ENCODE data around the gene SAT2. TPM values are rescaled to one million over a fixed set of nuclear protein-coding genes. Genes with fewer than 3 reads are reported as not detected.
"Not testable (repeated sequence)": the region's sequence is repeated elsewhere in the genome, so short reads cannot be mapped to it uniquely, and the experiment has no call there.

Gene SAT2
- total RNA-seq, 2 experiments from 2014 or later, result 15.9 to 22.2 TPM

DNA sequence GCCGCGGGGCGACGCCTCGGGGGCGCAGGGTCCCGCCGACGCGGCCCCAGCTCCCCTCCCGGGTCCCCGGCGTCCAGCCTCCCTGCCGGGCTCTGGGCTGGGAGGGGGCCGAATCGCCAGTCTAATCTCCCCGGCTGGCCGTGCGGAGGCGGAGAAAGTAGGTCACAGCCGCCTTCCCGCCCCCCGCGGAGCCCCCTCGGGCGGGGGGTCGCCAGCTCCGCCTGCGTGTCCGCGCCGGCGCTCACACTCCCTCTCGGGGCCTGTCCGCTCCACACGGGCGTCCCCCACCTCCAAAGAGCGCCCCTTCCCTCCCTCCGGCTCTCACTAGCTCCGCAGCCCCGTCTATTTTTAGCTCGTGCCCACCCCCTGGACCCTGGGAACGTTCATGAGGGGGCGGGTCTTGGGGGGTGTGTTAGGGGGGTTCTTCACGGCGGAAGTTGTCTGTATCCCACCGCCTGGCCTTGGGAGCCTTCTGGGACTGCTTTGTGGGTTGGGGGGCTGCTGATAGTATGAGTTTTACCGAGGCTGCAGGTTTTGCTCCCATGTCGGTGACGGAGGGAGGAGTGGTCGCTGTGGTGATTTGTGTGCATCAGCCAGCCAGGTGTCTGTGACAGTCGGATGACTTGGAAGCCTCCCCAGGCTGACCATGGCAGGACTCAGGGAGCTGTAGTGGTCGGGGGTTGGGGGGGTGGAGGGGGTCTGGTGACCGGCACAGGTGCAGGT, 24.2 kb upstream of the SAT2 start:
- Mint-ChIP-seq H3K27ac (no peak overlapping the region), H3K4me1 (peaks cover 17% of the 10 kb centered on the region), H3K36me3 (ENCODE audit: low read depth) (no peaks in the 10 kb centered on the region), H3K9me3 (ENCODE audit: low read depth) (no peaks in the 10 kb centered on the region), H3K27me3 (peaks cover 35% of the 10 kb centered on the region), H3K4me3 (no peak overlapping the region)
- POLR2A ChIA-PET, result interaction anchor here (0.7 to 1.8 kb wide), 3 partner anchors 35 to 66 kb away, joined by 4 to 8 read pairs (median 8); partner anchors contain the start of genes FXR2 and TP53
- ATAC-seq (no peak), DNase-seq (no peak)
- CTCF ChIA-PET, result interaction anchor here (0.8 to 1.3 kb wide), 3 partner anchors 19 to 339 kb away, joined by 3 to 9 read pairs (median 3); partner anchors contain the start of gene TP53
- intact Hi-C loops (cut with DNase I, micrococcal nuclease), result no loop called here

GRCh38 chr17:7651097-7651664, 23.6 kb upstream of the SAT2 start:
- no peak for ATAC-seq
- CTCF ChIA-PET, result interaction anchor here (0.6 to 1.3 kb wide), 5 partner anchors 17 to 339 kb away, joined by 3 to 9 read pairs (median 3); partner anchors contain the start of gene TP53
- intact Hi-C loops (cut with DNase I, micrococcal nuclease), result no loop called here
- no peak for DNase-seq
- Mint-ChIP-seq H3K9me3 (ENCODE audit: low read depth) (no peaks in the 10 kb centered on the region), H3K4me3 (peak overlapping the region; percentile 56), H3K27me3 (peaks cover 40% of the 10 kb centered on the region), H3K36me3 (ENCODE audit: low read depth) (no peaks in the 10 kb centered on the region), H3K27ac (no peak overlapping the region), H3K4me1 (peaks cover 17% of the 10 kb centered on the region)
- POLR2A ChIA-PET, result interaction anchor here (0.5 to 1.8 kb wide), 5 partner anchors 35 to 79 kb away, joined by 4 to 8 read pairs (median 7); partner anchors contain the start of genes FXR2 and TP53

DNA sequence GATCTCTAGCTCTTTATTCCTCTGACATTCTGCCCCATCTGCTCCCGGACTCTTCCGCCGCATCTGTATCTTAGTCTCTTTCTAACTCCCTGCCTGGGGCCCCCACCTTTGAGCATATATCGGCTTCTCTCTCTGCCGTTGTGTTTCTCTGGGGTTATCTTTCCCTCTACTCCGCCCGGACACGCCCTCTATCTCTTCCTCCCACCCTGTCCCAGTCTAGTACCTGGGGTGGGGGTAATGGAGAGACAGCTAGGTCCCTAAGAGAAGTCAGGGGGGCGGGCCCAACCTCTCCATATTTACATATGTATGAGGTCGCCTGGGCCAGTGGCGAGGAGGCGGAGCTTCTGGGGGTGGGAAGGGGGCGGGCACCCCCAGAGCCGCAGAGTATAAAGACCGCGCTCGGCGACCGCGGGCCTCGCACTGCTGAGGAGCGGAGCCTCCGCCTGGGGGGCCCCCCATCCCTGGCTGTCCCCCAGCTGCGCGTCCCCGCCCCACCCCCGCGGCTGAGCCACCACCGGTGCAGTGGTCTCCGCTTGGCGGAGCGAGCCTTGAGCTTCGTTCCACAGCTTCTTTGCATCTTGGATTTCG, 23.0 kb upstream of the SAT2 start, which contains the start of gene ATP1B2:
ATP1B2 (plus strand) TSS at position 418 of the 588 bp plus-strand sequence. CDS start 593 bp downstream, outside the sequence.
- ChIA-PET CTCF (interaction anchor here (0.6 to 1.3 kb wide), 6 partner anchors 16 to 55 kb away, joined by 3 to 9 read pairs (median 3); partner anchors contain the start of gene TP53), POLR2A (interaction anchor here (0.5 to 1.8 kb wide), 6 partner anchors 9 to 80 kb away, joined by 4 to 8 read pairs (median 6); partner anchors contain the start of genes FXR2 and TP53)
- no peak within 1 kb of the TSS for H3K27ac Mint-ChIP-seq
- H3K4me1 Mint-ChIP-seq, result peaks cover 17% of the 10 kb centered on the region
- intact Hi-C loops (cut with DNase I, micrococcal nuclease), result loop anchor here in 1 of 2 experiments (1.0 kb wide), 1 partner anchor 23 kb away; the partner anchor contains the start of gene SAT2
- DNase-seq (peak; percentile 82), ATAC-seq (peak; percentile 92)
- peak within 1 kb of the TSS; percentile 62 for H3K4me3 Mint-ChIP-seq
- no peaks in the 10 kb centered on the region for H3K9me3 Mint-ChIP-seq (ENCODE audit: low read depth)
- peaks cover 42% of the 10 kb centered on the region for H3K27me3 Mint-ChIP-seq
- H3K36me3 Mint-ChIP-seq (ENCODE audit: low read depth), result no peaks in the 10 kb centered on the region

GRCh38 chr17:7647018-7647417, 19.4 kb upstream of the SAT2 start:
- CTCF ChIA-PET, result interaction anchor here (0.6 to 1.6 kb wide), 3 partner anchors 15 to 43 kb away, joined by 3 to 5 read pairs (median 4); no protein-coding TSS in a partner anchor
- peaks cover 25% of the 10 kb centered on the region for H3K4me1 Mint-ChIP-seq
- H3K27me3 Mint-ChIP-seq, result peaks cover 29% of the 10 kb centered on the region
- H3K27ac Mint-ChIP-seq, result no peak overlapping the region
- H3K36me3 Mint-ChIP-seq (ENCODE audit: low read depth), result no peaks in the 10 kb centered on the region
- POLR2A ChIA-PET, result no interaction called here
- H3K4me3 Mint-ChIP-seq, result no peak overlapping the region
- ATAC-seq (no peak), DNase-seq (no peak)
- intact Hi-C loops (cut with DNase I, micrococcal nuclease), result no loop called here
- H3K9me3 Mint-ChIP-seq (ENCODE audit: low read depth), result no peaks in the 10 kb centered on the region

DNA sequence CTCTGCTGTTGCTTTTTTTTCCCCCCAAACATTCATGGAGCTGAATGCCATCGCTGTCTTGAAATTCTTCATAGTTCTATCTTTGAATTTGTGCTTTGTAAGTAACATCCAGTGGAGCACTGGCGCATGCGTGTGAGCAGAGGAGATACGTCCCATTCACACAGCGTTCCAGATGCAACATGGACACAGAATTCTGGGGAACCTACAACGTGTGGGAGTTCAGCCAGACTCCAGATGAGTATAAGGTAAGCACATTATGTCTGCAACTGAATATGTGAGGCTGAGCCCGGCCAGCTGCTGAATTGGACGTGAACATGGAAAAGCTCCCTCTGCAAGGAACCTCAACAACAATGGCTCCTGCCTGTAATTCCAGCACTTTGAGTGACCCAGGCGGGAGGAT, 18.8 kb upstream of the SAT2 start:
- ChIA-PET POLR2A (no interaction called here), CTCF (interaction anchor here (0.7 to 1.6 kb wide), 4 partner anchors 14 to 152 kb away, joined by 3 to 5 read pairs (median 4); no protein-coding TSS in a partner anchor)
- ATAC-seq (no peak), DNase-seq (no peak)
- Mint-ChIP-seq H3K9me3 (ENCODE audit: low read depth) (no peaks in the 10 kb centered on the region), H3K27me3 (peaks cover 26% of the 10 kb centered on the region), H3K27ac (no peak overlapping the region), H3K4me3 (no peak overlapping the region), H3K4me1 (peaks cover 23% of the 10 kb centered on the region), H3K36me3 (ENCODE audit: low read depth) (no peaks in the 10 kb centered on the region)
- intact Hi-C loops (cut with DNase I, micrococcal nuclease), result no loop called here

DNA sequence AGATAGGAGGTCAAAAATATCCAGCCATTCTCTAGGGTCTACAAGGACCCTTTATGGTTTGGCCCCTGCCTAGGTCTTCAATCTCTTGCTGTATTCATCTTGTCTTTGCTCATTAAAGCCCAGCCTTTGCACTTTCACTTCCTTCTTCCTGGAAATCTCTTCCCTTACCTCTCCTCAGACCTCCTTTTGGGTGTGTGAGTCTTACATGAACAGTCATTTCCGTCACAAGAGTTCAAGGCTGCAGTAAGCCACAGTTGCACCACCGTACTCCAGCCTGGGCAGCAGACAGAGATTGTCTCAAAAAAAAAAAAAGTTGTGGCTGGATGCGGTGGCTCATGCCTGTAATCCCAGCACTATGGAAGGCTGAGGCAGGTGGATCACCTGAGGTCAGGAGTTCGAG, 17.2 kb upstream of the SAT2 start:
- peaks cover 12% of the 10 kb centered on the region for H3K27me3 Mint-ChIP-seq
- intact Hi-C loops (cut with DNase I, micrococcal nuclease), result no loop called here
- peaks cover 10% of the 10 kb centered on the region for H3K4me1 Mint-ChIP-seq
- H3K9me3 Mint-ChIP-seq (ENCODE audit: low read depth), result no peaks in the 10 kb centered on the region
- no peaks in the 10 kb centered on the region for H3K36me3 Mint-ChIP-seq (ENCODE audit: low read depth)
- DNase-seq (peak; percentile 18), ATAC-seq (peak; percentile 79)
- POLR2A ChIA-PET, result no interaction called here
- CTCF ChIA-PET, result no interaction called here
- H3K27ac Mint-ChIP-seq, result no peak overlapping the region
- no peak overlapping the region for H3K4me3 Mint-ChIP-seq

DNA sequence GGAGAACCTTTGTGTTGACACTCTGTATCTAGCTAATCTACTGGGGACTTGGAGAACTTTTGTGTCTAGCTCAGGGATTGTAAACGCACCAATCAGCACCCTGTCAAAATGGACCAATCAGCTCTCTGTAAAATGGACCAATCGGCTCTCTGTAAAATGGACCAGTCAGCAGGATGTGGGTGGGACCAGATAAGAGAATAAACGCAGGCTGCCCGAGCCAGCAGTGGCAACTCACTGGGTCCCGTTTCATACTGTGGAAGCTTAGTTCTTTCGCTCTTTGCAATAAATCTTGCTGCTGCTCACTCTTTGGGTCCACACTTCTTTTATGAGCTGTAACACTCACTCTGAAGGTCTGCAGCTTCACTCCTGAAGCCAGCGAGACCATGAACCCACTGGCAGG, 14.0 kb upstream of the SAT2 start:
- ChIA-PET POLR2A (interaction anchor here (0.7 to 2.1 kb wide), 8 partner anchors 9 to 62 kb away, joined by 3 to 10 read pairs (median 3); partner anchors contain the start of genes FXR2, SAT2 and TP53), CTCF (interaction anchor here (0.6 to 3.8 kb wide), 6 partner anchors 10 to 58 kb away, joined by 3 to 20 read pairs (median 4); partner anchors contain the start of genes MPDU1, SAT2, SHBG and TP53)
- H3K4me3 Mint-ChIP-seq, result peak overlapping the region; percentile 65
- H3K4me1 Mint-ChIP-seq; H3K36me3 Mint-ChIP-seq (ENCODE audit: low read depth); H3K27me3 Mint-ChIP-seq; H3K27ac Mint-ChIP-seq; ATAC-seq; H3K9me3 Mint-ChIP-seq (ENCODE audit: low read depth); intact Hi-C loops (cut with DNase I, micrococcal nuclease): not testable (repeated sequence)
- peak; percentile 54 for DNase-seq

DNA sequence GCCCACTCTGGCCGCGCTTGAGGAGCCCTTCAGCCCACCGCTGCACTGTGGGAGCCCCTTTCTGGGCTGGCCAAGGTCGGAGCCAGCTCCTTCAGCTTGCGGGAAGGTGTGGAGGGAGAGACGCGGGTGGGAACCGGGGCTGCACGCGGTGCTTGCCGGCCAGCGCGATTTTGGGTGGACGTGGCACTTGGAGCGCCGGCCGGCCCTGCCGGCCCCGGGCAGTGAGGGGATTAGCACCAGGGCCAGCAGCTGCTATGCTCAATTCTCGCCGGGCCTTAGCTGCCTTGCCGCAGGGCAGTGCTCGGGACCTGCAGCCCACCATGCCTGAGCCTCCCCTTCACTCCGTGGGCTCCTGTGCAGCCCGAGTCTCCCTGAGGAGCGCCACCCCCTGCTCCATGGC, 13.2 kb upstream of the SAT2 start:
- H3K27me3 Mint-ChIP-seq, result no peaks in the 10 kb centered on the region
- CTCF ChIA-PET, result interaction anchor here (0.9 to 3.8 kb wide), 4 partner anchors 9 to 57 kb away, joined by 3 to 20 read pairs (median 4); partner anchors contain the start of genes MPDU1, SAT2 and SHBG

GRCh38 chr17:7636163-7636562, 8.5 kb upstream of the SAT2 start:
- CTCF ChIA-PET, result interaction anchor here (1.1 kb wide), 1 partner anchor 8 kb away, joined by 5 read pairs; the partner anchor contains the start of gene SAT2
- intact Hi-C loops (cut with DNase I, micrococcal nuclease), result no loop called here
- POLR2A ChIA-PET, result no interaction called here

More for the DNA sequence above, 13.2 kb upstream of the SAT2 start:
- Mint-ChIP-seq H3K36me3 (ENCODE audit: low read depth) (no peaks in the 10 kb centered on the region), H3K27ac (no peak overlapping the region), H3K4me3 (no peak overlapping the region), H3K4me1 (peaks cover 9% of the 10 kb centered on the region), H3K9me3 (ENCODE audit: low read depth) (no peaks in the 10 kb centered on the region)
- DNase-seq, result no peak
- POLR2A ChIA-PET, result interaction anchor here (0.9 to 2.1 kb wide), 2 partner anchors 9 to 47 kb away, joined by 5 to 6 read pairs; partner anchors contain the start of gene TP53
- intact Hi-C loops (cut with DNase I, micrococcal nuclease), result no loop called here
- no peak for ATAC-seq

GRCh38 chr17:7634384-7634783, 6.8 kb upstream of the SAT2 start:
- Mint-ChIP-seq H3K27ac (no peak overlapping the region), H3K4me3 (no peak overlapping the region), H3K27me3 (no peaks in the 10 kb centered on the region), H3K4me1 (no peaks in the 10 kb centered on the region), H3K9me3 (ENCODE audit: low read depth) (no peaks in the 10 kb centered on the region), H3K36me3 (ENCODE audit: low read depth) (no peaks in the 10 kb centered on the region)
- DNase-seq (peak; percentile 60), ATAC-seq (peak; percentile 37)
- intact Hi-C loops (cut with DNase I, micrococcal nuclease), result loop anchor here in 1 of 2 experiments (5.0 kb wide), 1 partner anchor 38 kb away; no protein-coding TSS in a partner anchor
- ChIA-PET CTCF (interaction anchor here (0.5 to 4.9 kb wide), 4 partner anchors 8 to 206 kb away, joined by 3 to 20 read pairs (median 4); partner anchors contain the start of gene ATP1B2), POLR2A (no interaction called here)

More at GRCh38 chr17:7636163-7636562, 8.5 kb upstream of the SAT2 start:
- Mint-ChIP-seq H3K27ac (no peak overlapping the region), H3K27me3 (no peaks in the 10 kb centered on the region), H3K4me1 (no peaks in the 10 kb centered on the region), H3K4me3 (no peak overlapping the region), H3K9me3 (ENCODE audit: low read depth) (no peaks in the 10 kb centered on the region), H3K36me3 (ENCODE audit: low read depth) (no peaks in the 10 kb centered on the region)
- DNase-seq, result no peak
- ATAC-seq, result no peak
